Activated CD4-positive, alpha-beta memory T cell treated with anti-CD3 and anti-CD28 coated beads for 36 hours (primary cell): ENCODE data around the gene YIF1A. TPM values are rescaled to one million over a fixed set of nuclear protein-coding genes. Genes with fewer than 3 reads are reported as not detected.
"Not testable (repeated sequence)": the region's sequence is repeated elsewhere in the genome, so short reads cannot be mapped to it uniquely, and the experiment has no call there.

ENCODE experiments used
- CTCF ChIA-PET: fragments of 350-600 bp; sonication (Branson Sonifier 250); formaldehyde crosslinking; loops from one replicate; lab custom pipeline; 2021; ENCODE audit warnings: antibody characterized with exemption, inconsistent platforms; lab: Charles Lee
- POLR2A ChIA-PET: fragments of 350-600 bp; sonication (Branson Sonifier 250); formaldehyde crosslinking; loops from one replicate; lab custom pipeline; 2021; ENCODE audit warnings: antibody characterized with exemption; lab: Charles Lee
- DNase-seq: peaks from one replicate; pipeline ENCODE4 v3.0.0-alpha.2; 2020
- H3K27ac Mint-ChIP-seq: one replicate; pipeline ENCODE4 v1.8.0; 2021; ENCODE audit warnings: mixed read lengths
- H3K27me3 Mint-ChIP-seq: one replicate; pipeline ENCODE4 v1.8.0; 2021; ENCODE audit warnings: mixed read lengths
- H3K36me3 Mint-ChIP-seq: one replicate; pipeline ENCODE4 v1.8.0; 2021; ENCODE audit warnings: mixed read lengths
- H3K4me1 Mint-ChIP-seq: one replicate; pipeline ENCODE4 v1.8.0; 2021; ENCODE audit warnings: low read depth, mixed read lengths
- H3K4me3 Mint-ChIP-seq: one replicate; pipeline ENCODE4 v1.8.0; 2021; ENCODE audit warnings: mild to moderate bottlenecking, mixed read lengths
- H3K9me3 Mint-ChIP-seq: one replicate; pipeline ENCODE4 v1.8.0; 2021; ENCODE audit warnings: mixed read lengths
- intact Hi-C: fragments of 100-400 bp; cut with micrococcal nuclease; formaldehyde crosslinking; loops from one replicate; pipeline ENCODE4 v1.15.1; 2023
- total RNA-seq, 2 experiments: library from RNA; stranded (reverse); gene quantifications; one replicate each; pipeline ENCODE4 v1.2.3, GENCODE V29; 2021

The YIF1A gene
- total RNA-seq, 2 experiments from 2014 or later, result 63.1 to 65.8 TPM

- Mint-ChIP-seq H3K4me1 (peaks cover 31% of the 10 kb centered on the region), H3K9me3 (no peaks in the 10 kb centered on the region), H3K27me3 (no peaks in the 10 kb centered on the region), H3K27ac (no peak overlapping the region), H3K4me3 (no peak overlapping the region), H3K36me3 (peaks cover 25% of the 10 kb centered on the region)
- CTCF ChIA-PET, result interaction anchor here (0.6 to 1.1 kb wide), 3 partner anchors 26 to 527 kb away, joined by 3 to 4 read pairs (median 3); partner anchors contain the start of gene YIF1A
- intact Hi-C loops, result no loop called here
- no peak for DNase-seq
- POLR2A ChIA-PET, result interaction anchor here (1.4 kb wide), 1 partner anchor 11 kb away, joined by 3 read pairs; no protein-coding TSS in a partner anchor
These were observed 25.7 kb downstream of the YIF1A start for GRCh38 chr11:66263231-66263630.

- no peak for DNase-seq
- H3K27me3 Mint-ChIP-seq, result no peaks in the 10 kb centered on the region
- POLR2A ChIA-PET, result interaction anchor here (1.4 kb wide), 1 partner anchor 10 kb away, joined by 3 read pairs; no protein-coding TSS in a partner anchor
- H3K27ac Mint-ChIP-seq, result no peak overlapping the region
- H3K36me3 Mint-ChIP-seq, result peaks cover 25% of the 10 kb centered on the region
- intact Hi-C loops, result no loop called here
- H3K4me1 Mint-ChIP-seq, result peaks cover 25% of the 10 kb centered on the region
- no peaks in the 10 kb centered on the region for H3K9me3 Mint-ChIP-seq
- CTCF ChIA-PET, result interaction anchor here (0.6 to 1.1 kb wide), 2 partner anchors 41 to 167 kb away, joined by 4 to 5 read pairs; no protein-coding TSS in a partner anchor
- H3K4me3 Mint-ChIP-seq, result no peak overlapping the region
These were observed 26.2 kb downstream of the YIF1A start for GRCh38 chr11:66262696-66263095.

GRCh38 chr11:66262191-66262590 is 26.8 kb downstream of the YIF1A start:
- no peak overlapping the region for H3K4me3 Mint-ChIP-seq
- intact Hi-C loops, result no loop called here
- no peak for DNase-seq
- peaks cover 24% of the 10 kb centered on the region for H3K36me3 Mint-ChIP-seq
- no peaks in the 10 kb centered on the region for H3K9me3 Mint-ChIP-seq
- ChIA-PET POLR2A (no interaction called here), CTCF (interaction anchor here (0.6 kb wide), 1 partner anchor 167 kb away, joined by 5 read pairs; no protein-coding TSS in a partner anchor)
- H3K27me3 Mint-ChIP-seq, result no peaks in the 10 kb centered on the region
- peaks cover 22% of the 10 kb centered on the region for H3K4me1 Mint-ChIP-seq
- H3K27ac Mint-ChIP-seq, result no peak overlapping the region

GRCh38 chr11:66261578-66261977 is 27.4 kb downstream of the YIF1A start:
- no peaks in the 10 kb centered on the region for H3K9me3 Mint-ChIP-seq
- POLR2A ChIA-PET, result no interaction called here
- no peak overlapping the region for H3K27ac Mint-ChIP-seq
- H3K36me3 Mint-ChIP-seq, result peaks cover 21% of the 10 kb centered on the region
- intact Hi-C loops, result no loop called here
- H3K4me1 Mint-ChIP-seq, result peaks cover 22% of the 10 kb centered on the region
- CTCF ChIA-PET, result no interaction called here
- H3K27me3 Mint-ChIP-seq, result no peaks in the 10 kb centered on the region
- DNase-seq, result no peak
- no peak overlapping the region for H3K4me3 Mint-ChIP-seq

- no peak overlapping the region for H3K27ac Mint-ChIP-seq
- H3K9me3 Mint-ChIP-seq, result no peaks in the 10 kb centered on the region
- no peak for DNase-seq
- intact Hi-C loops, result no loop called here
- H3K36me3 Mint-ChIP-seq, result peaks cover 20% of the 10 kb centered on the region
- no peaks in the 10 kb centered on the region for H3K27me3 Mint-ChIP-seq
- peaks cover 31% of the 10 kb centered on the region for H3K4me1 Mint-ChIP-seq
- CTCF ChIA-PET, result interaction anchor here (0.6 to 1.8 kb wide), 4 partner anchors 17 to 85 kb away, joined by 3 to 5 read pairs (median 4); partner anchors contain the start of gene BRMS1
- POLR2A ChIA-PET, result interaction anchor here (0.7 kb wide), 1 partner anchor 38 kb away, joined by 5 read pairs; no protein-coding TSS in a partner anchor
- H3K4me3 Mint-ChIP-seq, result no peak overlapping the region
These were observed 29.0 kb downstream of the YIF1A start for GRCh38 chr11:66259956-66260355.

- Mint-ChIP-seq H3K36me3 (peaks cover 20% of the 10 kb centered on the region), H3K9me3 (no peaks in the 10 kb centered on the region), H3K4me1 (peaks cover 31% of the 10 kb centered on the region), H3K4me3 (peak overlapping the region; percentile 96), H3K27ac (no peak overlapping the region), H3K27me3 (no peaks in the 10 kb centered on the region)
- CTCF ChIA-PET, result interaction anchor here (1.0 to 1.8 kb wide), 4 partner anchors 18 to 375 kb away, joined by 3 to 5 read pairs (median 4); no protein-coding TSS in a partner anchor
- DNase-seq, result no peak
- POLR2A ChIA-PET, result interaction anchor here (1.0 kb wide), 1 partner anchor 32 kb away, joined by 3 read pairs; the partner anchor contains the start of gene TMEM151A
- intact Hi-C loops, result no loop called here
These were observed 29.7 kb downstream of the YIF1A start for GRCh38 chr11:66259225-66259624.

- Mint-ChIP-seq H3K4me3 (peak overlapping the region; percentile 96), H3K27ac (peak overlapping the region; percentile 70), H3K9me3 (no peaks in the 10 kb centered on the region), H3K27me3 (no peaks in the 10 kb centered on the region), H3K4me1 (peaks cover 31% of the 10 kb centered on the region), H3K36me3 (peaks cover 20% of the 10 kb centered on the region)
- ChIA-PET POLR2A (interaction anchor here (1.0 kb wide), 1 partner anchor 33 kb away, joined by 3 read pairs; the partner anchor contains the start of gene TMEM151A), CTCF (interaction anchor here (0.6 to 1.8 kb wide), 4 partner anchors 24 to 374 kb away, joined by 3 to 5 read pairs (median 3); no protein-coding TSS in a partner anchor)
- no peak for DNase-seq
- intact Hi-C loops, result no loop called here
These were observed 30.5 kb downstream of the YIF1A start for GRCh38 chr11:66258473-66258893.

GRCh38 chr11:66253081-66253480 is 35.9 kb downstream of the YIF1A start:
- peaks cover 13% of the 10 kb centered on the region for H3K4me1 Mint-ChIP-seq
- H3K4me3 Mint-ChIP-seq, H3K27me3 Mint-ChIP-seq, POLR2A ChIA-PET, CTCF ChIA-PET, H3K9me3 Mint-ChIP-seq, intact Hi-C loops, DNase-seq, H3K36me3 Mint-ChIP-seq, H3K27ac Mint-ChIP-seq: not testable (repeated sequence)

GRCh38 chr11:66251809-66252208 is 37.1 kb downstream of the YIF1A start:
- intact Hi-C loops, result no loop called here
- Mint-ChIP-seq H3K9me3 (no peaks in the 10 kb centered on the region), H3K4me3 (no peak overlapping the region), H3K27me3 (no peaks in the 10 kb centered on the region), H3K4me1 (peaks cover 11% of the 10 kb centered on the region), H3K27ac (no peak overlapping the region), H3K36me3 (peaks cover 2% of the 10 kb centered on the region)
- ChIA-PET CTCF (interaction anchor here (0.5 kb wide), 1 partner anchor 170 kb away, joined by 3 read pairs; no protein-coding TSS in a partner anchor), POLR2A (interaction anchor here (0.6 kb wide), 2 partner anchors 11 to 14 kb away, joined by 3 read pairs; no protein-coding TSS in a partner anchor)
- no peak for DNase-seq

GRCh38 chr11:66248903-66249302 is 40.0 kb downstream of the YIF1A start:
- no peak for DNase-seq
- Mint-ChIP-seq H3K36me3 (peaks cover 8% of the 10 kb centered on the region), H3K4me1 (no peaks in the 10 kb centered on the region), H3K27ac (no peak overlapping the region), H3K27me3 (no peaks in the 10 kb centered on the region), H3K4me3 (no peak overlapping the region), H3K9me3 (no peaks in the 10 kb centered on the region)
- intact Hi-C loops, result no loop called here
- CTCF ChIA-PET, result no interaction called here
- POLR2A ChIA-PET, result no interaction called here

- Mint-ChIP-seq H3K36me3 (peaks cover 10% of the 10 kb centered on the region), H3K27ac (no peak overlapping the region)
- intact Hi-C loops, result no loop called here
These were observed 41.1 kb downstream of the YIF1A start for GRCh38 chr11:66247801-66248200.

GRCh38 chr11:66247295-66247694 is 41.6 kb downstream of the YIF1A start:
- POLR2A ChIA-PET, result interaction anchor here (1.7 kb wide), 1 partner anchor 8 kb away, joined by 6 read pairs; no protein-coding TSS in a partner anchor
- CTCF ChIA-PET, result interaction anchor here (0.6 to 1.2 kb wide), 2 partner anchors 35 to 429 kb away, joined by 3 to 4 read pairs; no protein-coding TSS in a partner anchor
- H3K4me1 Mint-ChIP-seq, result no peaks in the 10 kb centered on the region
- H3K36me3 Mint-ChIP-seq, result peaks cover 13% of the 10 kb centered on the region
- intact Hi-C loops, result no loop called here
- H3K9me3 Mint-ChIP-seq, result no peaks in the 10 kb centered on the region
- no peaks in the 10 kb centered on the region for H3K27me3 Mint-ChIP-seq
- no peak for DNase-seq
- H3K27ac Mint-ChIP-seq, result no peak overlapping the region
- no peak overlapping the region for H3K4me3 Mint-ChIP-seq

More at GRCh38 chr11:66247801-66248200, 41.1 kb downstream of the YIF1A start:
- no peaks in the 10 kb centered on the region for H3K4me1 Mint-ChIP-seq
- no peaks in the 10 kb centered on the region for H3K9me3 Mint-ChIP-seq
- DNase-seq, result no peak
- H3K27me3 Mint-ChIP-seq, result no peaks in the 10 kb centered on the region
- ChIA-PET CTCF (interaction anchor here (0.6 kb wide), 1 partner anchor 429 kb away, joined by 3 read pairs; no protein-coding TSS in a partner anchor), POLR2A (no interaction called here)
- H3K4me3 Mint-ChIP-seq, result no peak overlapping the region
